ENCODE measurements around the gene HUS1.

DNA sequence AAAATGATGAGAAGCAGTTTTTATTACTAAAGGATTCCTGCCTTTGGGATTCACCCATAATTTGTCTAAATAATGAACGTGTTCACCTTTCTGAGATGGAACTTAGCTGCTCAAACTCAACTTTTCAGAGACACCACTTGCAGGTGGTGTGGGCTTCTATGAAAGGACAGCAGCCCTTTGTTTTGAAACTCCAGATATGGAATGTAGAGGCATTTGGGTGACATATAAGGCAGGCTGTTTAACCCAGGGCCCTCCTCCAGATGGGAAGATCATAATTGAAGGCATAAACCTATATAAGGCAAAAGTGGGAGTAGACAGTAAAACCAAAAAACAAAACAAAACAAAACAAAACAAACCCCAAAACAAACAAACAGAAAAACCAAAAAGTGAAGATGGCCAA lies 11.9 kb upstream of the HUS1 start:
- TF ChIP-seq, protein P1, sequence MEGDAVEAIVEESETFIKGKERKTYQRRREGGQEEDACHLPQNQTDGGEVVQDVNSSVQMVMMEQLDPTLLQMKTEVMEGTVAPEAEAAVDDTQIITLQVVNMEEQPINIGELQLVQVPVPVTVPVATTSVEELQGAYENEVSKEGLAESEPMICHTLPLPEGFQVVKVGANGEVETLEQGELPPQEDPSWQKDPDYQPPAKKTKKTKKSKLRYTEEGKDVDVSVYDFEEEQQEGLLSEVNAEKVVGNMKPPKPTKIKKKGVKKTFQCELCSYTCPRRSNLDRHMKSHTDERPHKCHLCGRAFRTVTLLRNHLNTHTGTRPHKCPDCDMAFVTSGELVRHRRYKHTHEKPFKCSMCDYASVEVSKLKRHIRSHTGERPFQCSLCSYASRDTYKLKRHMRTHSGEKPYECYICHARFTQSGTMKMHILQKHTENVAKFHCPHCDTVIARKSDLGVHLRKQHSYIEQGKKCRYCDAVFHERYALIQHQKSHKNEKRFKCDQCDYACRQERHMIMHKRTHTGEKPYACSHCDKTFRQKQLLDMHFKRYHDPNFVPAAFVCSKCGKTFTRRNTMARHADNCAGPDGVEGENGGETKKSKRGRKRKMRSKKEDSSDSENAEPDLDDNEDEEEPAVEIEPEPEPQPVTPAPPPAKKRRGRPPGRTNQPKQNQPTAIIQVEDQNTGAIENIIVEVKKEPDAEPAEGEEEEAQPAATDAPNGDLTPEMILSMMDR (IDR thresholded peaks at IDR 0.05; ENCODE audit: low read depth, low read length, poor library complexity, severe bottlenecking): no peak
- TF ChIP-seq EZH2phosphoT487 (IDR thresholded peaks at IDR 0.05; ENCODE audit: borderline replicate concordance, low read length): no peak
